ENCODE data around the gene FOXN3.

DNA sequence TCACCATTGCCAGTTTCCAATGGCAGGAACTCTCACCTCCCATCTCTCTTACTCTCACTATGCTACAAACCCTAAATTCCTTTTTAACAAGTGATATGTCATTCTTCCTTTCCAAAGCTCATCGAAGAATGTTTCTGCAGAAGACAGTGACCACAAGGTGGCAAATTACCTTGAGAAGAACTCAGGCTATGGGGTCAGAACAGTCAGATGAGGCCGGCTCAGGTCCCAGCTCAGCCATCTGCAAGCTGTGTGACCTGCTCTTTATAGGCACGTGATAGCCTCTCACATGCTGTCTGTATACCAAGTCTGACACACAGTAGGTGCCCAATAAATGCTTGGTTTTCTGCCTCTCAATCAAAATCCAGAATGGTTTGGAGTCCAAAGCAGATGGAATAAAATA is 80.7 kb downstream of the FOXN3 start:
- TF ChIP-seq, protein P1, sequence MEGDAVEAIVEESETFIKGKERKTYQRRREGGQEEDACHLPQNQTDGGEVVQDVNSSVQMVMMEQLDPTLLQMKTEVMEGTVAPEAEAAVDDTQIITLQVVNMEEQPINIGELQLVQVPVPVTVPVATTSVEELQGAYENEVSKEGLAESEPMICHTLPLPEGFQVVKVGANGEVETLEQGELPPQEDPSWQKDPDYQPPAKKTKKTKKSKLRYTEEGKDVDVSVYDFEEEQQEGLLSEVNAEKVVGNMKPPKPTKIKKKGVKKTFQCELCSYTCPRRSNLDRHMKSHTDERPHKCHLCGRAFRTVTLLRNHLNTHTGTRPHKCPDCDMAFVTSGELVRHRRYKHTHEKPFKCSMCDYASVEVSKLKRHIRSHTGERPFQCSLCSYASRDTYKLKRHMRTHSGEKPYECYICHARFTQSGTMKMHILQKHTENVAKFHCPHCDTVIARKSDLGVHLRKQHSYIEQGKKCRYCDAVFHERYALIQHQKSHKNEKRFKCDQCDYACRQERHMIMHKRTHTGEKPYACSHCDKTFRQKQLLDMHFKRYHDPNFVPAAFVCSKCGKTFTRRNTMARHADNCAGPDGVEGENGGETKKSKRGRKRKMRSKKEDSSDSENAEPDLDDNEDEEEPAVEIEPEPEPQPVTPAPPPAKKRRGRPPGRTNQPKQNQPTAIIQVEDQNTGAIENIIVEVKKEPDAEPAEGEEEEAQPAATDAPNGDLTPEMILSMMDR (optimal IDR thresholded peaks at IDR 0.05 in 1 of 3, IDR thresholded peaks at IDR 0.05 in 1 of 3, conservative IDR thresholded peaks at IDR 0.05 in 1 of 3; ENCODE audit: extremely low read depth in 1 of 3, insufficient read depth in 2 of 3, low read length in 3 of 3): no peak
- no peak for TF ChIP-seq EZH2 (IDR thresholded peaks at IDR 0.05; ENCODE audit: low read length)
